ENCODE data around the gene ANO6. TPM values are rescaled to one million over a fixed set of nuclear protein-coding genes. Genes with fewer than 3 reads are reported as not detected.

ANO6 gene
- polyA plus RNA-seq, 3 donors, result 77.6 to 81.4 (median 79.7) TPM

- DNase-seq (ENCODE audit: low read depth in 3 of 3, low spot score in 2 of 3), result no peak
Observed at GRCh38 chr12:45208604-45209487, 7.0 kb upstream of the ANO6 start.

- DNase-seq (ENCODE audit: low read depth in 3 of 3, low spot score in 2 of 3), result no peak
Observed at GRCh38 chr12:45209784-45210183, 6.1 kb upstream of the ANO6 start.

- no peak for DNase-seq (ENCODE audit: low read depth in 3 of 3, low spot score in 2 of 3)
Observed at GRCh38 chr12:45212064-45212463, 3.8 kb upstream of the ANO6 start.

GRCh38 chr12:45213107-45213506 lies 2.8 kb upstream of the ANO6 start:
- DNase-seq (ENCODE audit: low read depth in 3 of 3, low spot score in 2 of 3), result no peak

- no peak for DNase-seq (ENCODE audit: low read depth in 3 of 3, low spot score in 2 of 3)
Observed at GRCh38 chr12:45214071-45214470, 1.8 kb upstream of the ANO6 start.

GRCh38 chr12:45214749-45215418 lies 1.0 kb upstream of the ANO6 start:
- no peak for DNase-seq (ENCODE audit: low read depth in 3 of 3, low spot score in 2 of 3)

GRCh38 chr12:45216230-45216982 lies 511 bp downstream of the ANO6 start:
- no peak for DNase-seq (ENCODE audit: low read depth in 3 of 3, low spot score in 2 of 3)

GRCh38 chr12:45216983-45217485 lies 1.1 kb downstream of the ANO6 start:
- no peak for DNase-seq (ENCODE audit: low read depth in 3 of 3, low spot score in 2 of 3)

- DNase-seq (ENCODE audit: low read depth in 3 of 3, low spot score in 2 of 3), result no peak
Observed at GRCh38 chr12:45217846-45218245, 2.0 kb downstream of the ANO6 start.

GRCh38 chr12:45219621-45220020 lies 3.7 kb downstream of the ANO6 start:
- DNase-seq (ENCODE audit: low read depth in 3 of 3, low spot score in 2 of 3), result no peak

- DNase-seq (ENCODE audit: low read depth in 3 of 3, low spot score in 2 of 3), result no peak
Observed at GRCh38 chr12:45220363-45220931, 4.6 kb downstream of the ANO6 start.

GRCh38 chr12:45220969-45221368 lies 5.1 kb downstream of the ANO6 start:
- no peak for DNase-seq (ENCODE audit: low read depth in 3 of 3, low spot score in 2 of 3)

- DNase-seq (ENCODE audit: low read depth in 3 of 3, low spot score in 2 of 3), result no peak
Observed at GRCh38 chr12:45223868-45224267, 8.0 kb downstream of the ANO6 start.

GRCh38 chr12:45224311-45224710 lies 8.4 kb downstream of the ANO6 start:
- no peak for DNase-seq (ENCODE audit: low read depth in 3 of 3, low spot score in 2 of 3)

GRCh38 chr12:45226021-45226420 lies 10.1 kb downstream of the ANO6 start:
- no peak for DNase-seq (ENCODE audit: low read depth in 3 of 3, low spot score in 2 of 3)

- no peak for DNase-seq (ENCODE audit: low read depth in 3 of 3, low spot score in 2 of 3)
Observed at GRCh38 chr12:45227316-45228067, 11.6 kb downstream of the ANO6 start.

- no peak for DNase-seq (ENCODE audit: low read depth in 3 of 3, low spot score in 2 of 3)
Observed at GRCh38 chr12:45231515-45232145, 15.7 kb downstream of the ANO6 start.

- no peak for DNase-seq (ENCODE audit: low read depth in 3 of 3, low spot score in 2 of 3)
Observed at GRCh38 chr12:45232146-45232755, 16.4 kb downstream of the ANO6 start.

- DNase-seq (ENCODE audit: low read depth in 3 of 3, low spot score in 2 of 3), result no peak
Observed at GRCh38 chr12:45232756-45233372, 17.0 kb downstream of the ANO6 start.

Data from right renal cortex interstitium (tissue), 3 donors.